Measurements from ENCODE around the gene NTSR1. TPM values are rescaled to one million over a fixed set of nuclear protein-coding genes. Genes with fewer than 3 reads are reported as not detected.

NTSR1 gene
- total and polyA plus RNA-seq, 2 donors (not counting 1 experiment from before 2014, with no cell fraction given), result not detected

DNA sequence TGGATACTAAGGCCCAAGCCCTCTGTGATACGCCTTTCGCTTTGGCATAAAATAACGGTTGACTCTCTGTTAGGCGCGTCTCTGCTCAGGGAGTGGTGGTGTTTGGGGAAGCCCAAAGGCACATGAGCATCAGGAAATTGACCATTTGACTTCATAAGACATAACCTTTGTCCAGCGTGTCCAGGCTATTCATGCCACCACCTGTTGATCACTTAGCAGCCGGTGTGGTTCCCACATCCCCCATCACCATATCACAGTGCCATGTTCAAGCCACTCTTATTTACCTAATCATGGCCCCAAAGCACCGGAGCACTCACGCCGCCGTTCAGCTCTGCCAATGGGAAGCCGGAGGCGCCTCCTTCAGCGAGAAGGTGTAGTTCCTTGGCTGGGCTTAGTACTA lies 38.5 kb upstream of the NTSR1 start:
- ChIA-PET POLR2A (no interaction called here), CTCF (interaction anchor here (1.3 to 1.5 kb wide), 2 partner anchors 19 to 138 kb away, joined by 6 to 7 read pairs; no protein-coding TSS in a partner anchor)
- Histone ChIP-seq H3K27me3 (replicated peaks in 1 of 4; ENCODE audit: control extremely low read depth in 1 of 4, control insufficient read depth in 3 of 4, insufficient read depth in 4 of 4, low read length in 3 of 4) (no peaks in the 10 kb centered on the region), H4K20me1 (ENCODE audit: control insufficient read depth, insufficient read depth, low read length, poor library complexity, severe bottlenecking) (no peaks in the 10 kb centered on the region), H2AFZ (ENCODE audit: insufficient read depth, low read depth, low read length, poor library complexity, severe bottlenecking) (no peak overlapping the region), H3K9me3 (ENCODE audit: control extremely low read depth in 1 of 3, control insufficient read depth in 2 of 3, insufficient read depth in 1 of 3, low read length in 2 of 3) (no peaks in the 10 kb centered on the region), H3K4me2 (replicated peaks; ENCODE audit: low read depth, low read length, poor library complexity, severe bottlenecking) (no peak overlapping the region), H3K9ac (ENCODE audit: low read length) (no peak overlapping the region), H3K27ac (ENCODE audit: low read length in 2 of 2) (no peak overlapping the region), H3K4me3 (ENCODE audit: control extremely low read depth in 1 of 5, extremely low read depth in 1 of 5, insufficient read depth in 1 of 5, low read depth in 2 of 5, low read length in 4 of 5) (no peak overlapping the region), H3K79me2 (ENCODE audit: control insufficient read depth, insufficient read depth, low read length) (no peaks in the 10 kb centered on the region), H3K36me3 (replicated peaks in 1 of 2; ENCODE audit: control extremely low read depth in 1 of 2, control insufficient read depth in 1 of 2, extremely low read depth in 1 of 2, insufficient read depth in 2 of 2, low read length in 1 of 2) (no peaks in the 10 kb centered on the region), H3K4me1 (ENCODE audit: control insufficient read depth in 2 of 2, insufficient read depth in 2 of 2, low read length in 2 of 2) (no peaks in the 10 kb centered on the region)
- no peaks in the 10 kb centered on the region for H3K27me3 Mint-ChIP-seq
- 98% methylated on average over 13 of the region's 14 CpGs for WGBS (ENCODE audit: insufficient coverage)
- no peaks in the 10 kb centered on the region for H3K4me1 Mint-ChIP-seq
- no peak overlapping the region for H3K27ac Mint-ChIP-seq
- ATAC-seq (ENCODE audit: low read depth) (no peak), DNase-seq (no peak)
- intact Hi-C loops (cut with micrococcal nuclease), result no loop called here
- H3K4me3 Mint-ChIP-seq, result no peak overlapping the region
- no peaks in the 10 kb centered on the region for H3K9me3 Mint-ChIP-seq (ENCODE audit: insufficient read depth)
- TF ChIP-seq, protein P1, sequence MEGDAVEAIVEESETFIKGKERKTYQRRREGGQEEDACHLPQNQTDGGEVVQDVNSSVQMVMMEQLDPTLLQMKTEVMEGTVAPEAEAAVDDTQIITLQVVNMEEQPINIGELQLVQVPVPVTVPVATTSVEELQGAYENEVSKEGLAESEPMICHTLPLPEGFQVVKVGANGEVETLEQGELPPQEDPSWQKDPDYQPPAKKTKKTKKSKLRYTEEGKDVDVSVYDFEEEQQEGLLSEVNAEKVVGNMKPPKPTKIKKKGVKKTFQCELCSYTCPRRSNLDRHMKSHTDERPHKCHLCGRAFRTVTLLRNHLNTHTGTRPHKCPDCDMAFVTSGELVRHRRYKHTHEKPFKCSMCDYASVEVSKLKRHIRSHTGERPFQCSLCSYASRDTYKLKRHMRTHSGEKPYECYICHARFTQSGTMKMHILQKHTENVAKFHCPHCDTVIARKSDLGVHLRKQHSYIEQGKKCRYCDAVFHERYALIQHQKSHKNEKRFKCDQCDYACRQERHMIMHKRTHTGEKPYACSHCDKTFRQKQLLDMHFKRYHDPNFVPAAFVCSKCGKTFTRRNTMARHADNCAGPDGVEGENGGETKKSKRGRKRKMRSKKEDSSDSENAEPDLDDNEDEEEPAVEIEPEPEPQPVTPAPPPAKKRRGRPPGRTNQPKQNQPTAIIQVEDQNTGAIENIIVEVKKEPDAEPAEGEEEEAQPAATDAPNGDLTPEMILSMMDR (IDR thresholded peaks at IDR 0.05), result no peak
- no peak for TF ChIP-seq EZH2 (IDR thresholded peaks at IDR 0.05; ENCODE audit: borderline replicate concordance, insufficient read depth, low read depth, low read length, poor library complexity, severe bottlenecking)

DNA sequence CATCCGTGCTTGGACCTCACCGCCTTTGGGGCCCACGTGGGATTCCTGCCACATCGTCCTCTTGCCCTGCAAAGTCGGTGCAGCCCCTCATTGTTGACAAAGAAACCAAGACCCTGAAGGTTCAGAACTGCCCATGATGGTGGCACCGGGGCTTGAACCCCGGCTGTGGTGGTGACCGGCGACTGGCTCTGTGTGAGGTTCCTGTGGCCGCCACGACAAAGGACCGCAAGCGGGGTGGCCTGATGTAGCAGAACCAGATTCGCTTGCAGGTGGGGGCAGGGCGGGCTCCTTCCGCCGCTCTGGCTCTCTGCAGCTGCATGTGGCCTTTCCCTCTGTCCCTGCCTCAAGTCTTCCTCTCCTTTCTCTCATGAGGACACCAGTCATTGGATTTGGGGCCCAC lies 37.6 kb upstream of the NTSR1 start:
- ATAC-seq (ENCODE audit: low read depth) (no peak), DNase-seq (no peak)
- Histone ChIP-seq H4K20me1 (ENCODE audit: control insufficient read depth, insufficient read depth, low read length, poor library complexity, severe bottlenecking) (no peaks in the 10 kb centered on the region), H3K9me3 (ENCODE audit: control extremely low read depth in 1 of 3, control insufficient read depth in 2 of 3, insufficient read depth in 1 of 3, low read length in 2 of 3) (no peaks in the 10 kb centered on the region), H3K79me2 (ENCODE audit: control insufficient read depth, insufficient read depth, low read length) (no peaks in the 10 kb centered on the region), H3K4me1 (ENCODE audit: control insufficient read depth in 2 of 2, insufficient read depth in 2 of 2, low read length in 2 of 2) (no peaks in the 10 kb centered on the region), H3K4me3 (ENCODE audit: control extremely low read depth in 1 of 5, extremely low read depth in 1 of 5, insufficient read depth in 1 of 5, low read depth in 2 of 5, low read length in 4 of 5) (no peak overlapping the region), H3K36me3 (replicated peaks in 1 of 2; ENCODE audit: control extremely low read depth in 1 of 2, control insufficient read depth in 1 of 2, extremely low read depth in 1 of 2, insufficient read depth in 2 of 2, low read length in 1 of 2) (no peaks in the 10 kb centered on the region), H3K27ac (ENCODE audit: low read length in 2 of 2) (no peak overlapping the region), H2AFZ (ENCODE audit: insufficient read depth, low read depth, low read length, poor library complexity, severe bottlenecking) (no peak overlapping the region), H3K9ac (ENCODE audit: low read length) (no peak overlapping the region), H3K4me2 (replicated peaks; ENCODE audit: low read depth, low read length, poor library complexity, severe bottlenecking) (no peak overlapping the region), H3K27me3 (replicated peaks in 1 of 4; ENCODE audit: control extremely low read depth in 1 of 4, control insufficient read depth in 3 of 4, insufficient read depth in 4 of 4, low read length in 3 of 4) (no peaks in the 10 kb centered on the region)
- ChIA-PET POLR2A (no interaction called here), CTCF (no interaction called here)
- intact Hi-C loops (cut with micrococcal nuclease), result no loop called here
- Mint-ChIP-seq H3K27me3 (no peaks in the 10 kb centered on the region), H3K27ac (no peak overlapping the region), H3K4me3 (no peak overlapping the region), H3K9me3 (ENCODE audit: insufficient read depth) (no peaks in the 10 kb centered on the region), H3K4me1 (no peaks in the 10 kb centered on the region)
- no peak for TF ChIP-seq EZH2 (IDR thresholded peaks at IDR 0.05; ENCODE audit: borderline replicate concordance, insufficient read depth, low read depth, low read length, poor library complexity, severe bottlenecking)
- TF ChIP-seq, protein P1 (IDR thresholded peaks at IDR 0.05), result no peak
- WGBS (ENCODE audit: insufficient coverage), result 91% methylated on average over 17 of the region's 17 CpGs

Data from B cell (primary cell).